Measurements from ENCODE around the gene BCL10. TPM values are rescaled to one million over a fixed set of nuclear protein-coding genes. Genes with fewer than 3 reads are reported as not detected.
"Not testable (repeated sequence)": the region's sequence is repeated elsewhere in the genome, so short reads cannot be mapped to it uniquely, and the experiment has no call there.

BCL10 gene
- total RNA-seq, 1 experiment from 2014 or later = 12.0 TPM

DNA sequence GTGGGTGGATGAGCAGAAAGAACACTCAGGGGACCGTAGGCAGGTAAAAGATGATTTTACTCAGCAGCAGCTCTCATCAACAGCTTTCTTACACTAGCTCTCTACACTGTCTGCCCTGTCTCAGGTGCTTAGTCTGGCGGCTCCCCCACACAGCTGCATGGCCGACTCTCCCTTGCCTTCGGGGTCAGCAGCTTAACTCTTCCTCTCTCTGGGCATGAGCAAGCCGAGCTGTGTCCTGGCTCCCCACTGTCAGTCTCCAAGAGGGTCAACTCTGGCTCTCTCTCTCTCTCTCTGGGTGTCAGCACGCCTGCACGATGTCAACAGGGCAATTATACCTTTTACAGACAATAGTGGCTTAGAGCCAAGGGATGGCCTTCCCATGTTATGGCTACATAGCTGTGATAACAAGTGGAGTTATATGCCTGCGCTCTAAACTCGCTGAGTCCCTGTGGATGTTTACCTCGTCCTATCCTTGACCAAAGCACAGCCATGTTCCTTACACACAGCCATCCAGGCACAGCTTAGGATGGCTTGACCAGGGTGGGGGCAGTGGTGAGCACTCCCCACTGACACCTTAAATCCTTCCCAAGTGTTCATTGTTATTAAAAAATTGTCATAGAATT is 3.1 kb upstream of the BCL10 start:
- in situ Hi-C loops (cut with HindIII; ENCODE audit: low pct_unique_long_range_greater_than_20kb, low sequenced_read_pairs) = no loop called here
- no peak for DNase-seq (ENCODE audit: low read depth, low spot score)

DNA sequence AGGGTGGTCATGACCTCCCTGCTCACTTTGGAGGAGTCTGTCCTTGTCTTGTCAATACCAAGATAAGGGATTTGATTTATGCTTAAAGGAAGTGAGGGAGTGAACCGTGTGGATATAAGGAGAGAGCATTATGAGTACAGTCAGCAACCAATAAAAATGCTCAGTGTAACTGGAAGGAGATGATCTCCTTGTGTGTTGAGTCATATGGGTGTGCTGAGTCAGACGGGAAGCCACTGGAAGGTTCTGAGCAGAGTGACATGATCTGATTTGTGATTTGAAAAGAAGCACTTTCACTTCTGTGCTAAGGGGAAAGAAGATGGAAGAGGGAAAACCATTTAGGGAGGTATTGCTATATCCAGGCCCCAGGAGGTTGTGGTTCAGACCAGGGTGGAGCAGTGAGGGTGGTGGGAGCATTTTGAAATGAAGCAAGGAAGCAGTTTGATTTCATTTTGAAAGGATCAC is 2.5 kb upstream of the BCL10 start:
- DNase-seq (ENCODE audit: low read depth, low spot score) = peak; percentile 37
- in situ Hi-C loops (cut with HindIII; ENCODE audit: low pct_unique_long_range_greater_than_20kb, low sequenced_read_pairs) = no loop called here

DNA sequence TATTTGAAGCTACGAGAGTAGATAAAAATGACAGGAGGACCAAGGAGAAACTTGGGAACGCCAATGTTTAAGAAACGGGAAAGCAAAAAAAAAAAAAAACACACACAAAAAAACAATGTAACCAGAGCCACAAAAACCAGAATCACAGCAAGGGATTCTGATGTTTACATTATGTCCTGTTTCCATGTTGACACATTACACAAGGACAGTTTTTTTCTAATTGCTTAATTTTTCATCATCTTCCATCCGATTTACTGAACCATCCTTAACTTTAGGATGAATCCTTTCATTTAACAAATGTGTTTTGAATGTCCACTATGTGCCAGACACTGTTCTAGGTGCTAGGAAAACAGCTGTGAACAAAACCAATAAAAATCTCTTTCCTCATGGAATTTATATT is 1.4 kb upstream of the BCL10 start:
- no peak for DNase-seq (ENCODE audit: low read depth, low spot score)
- in situ Hi-C loops (cut with HindIII; ENCODE audit: low pct_unique_long_range_greater_than_20kb, low sequenced_read_pairs) = no loop called here

DNA sequence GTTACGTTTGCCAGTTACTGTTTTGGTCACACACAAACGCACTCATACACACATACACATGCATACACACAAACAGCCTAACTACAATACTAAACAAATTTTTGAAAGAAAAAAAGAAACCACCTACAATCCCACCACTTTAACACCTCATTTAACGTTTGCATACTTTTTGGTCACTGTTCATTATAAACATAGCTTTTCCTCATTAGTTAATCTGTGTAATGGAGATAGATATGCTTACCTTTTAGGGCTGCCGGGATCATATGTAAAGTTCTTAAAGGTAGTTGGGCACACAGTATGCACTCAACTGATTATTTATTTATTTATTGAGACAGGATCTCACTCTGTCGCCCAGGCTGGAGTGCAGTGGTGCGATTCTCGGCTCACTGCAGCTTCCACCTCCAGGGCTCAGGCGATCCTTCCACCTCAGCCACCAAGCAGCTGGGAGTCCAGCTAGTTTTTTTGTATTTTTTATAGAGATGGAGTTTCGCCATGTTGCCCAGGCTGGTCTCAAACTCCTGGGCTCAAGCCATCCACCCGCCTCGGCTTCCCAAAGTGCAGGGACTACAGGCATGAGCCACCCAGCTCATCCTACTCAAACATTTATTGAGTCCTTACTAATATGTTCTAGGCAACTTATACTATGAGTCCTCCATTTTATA is 677 bp upstream of the BCL10 start:
- DNase-seq (ENCODE audit: low read depth, low spot score) = no peak
- in situ Hi-C loops (cut with HindIII; ENCODE audit: low pct_unique_long_range_greater_than_20kb, low sequenced_read_pairs) = no loop called here

DNA sequence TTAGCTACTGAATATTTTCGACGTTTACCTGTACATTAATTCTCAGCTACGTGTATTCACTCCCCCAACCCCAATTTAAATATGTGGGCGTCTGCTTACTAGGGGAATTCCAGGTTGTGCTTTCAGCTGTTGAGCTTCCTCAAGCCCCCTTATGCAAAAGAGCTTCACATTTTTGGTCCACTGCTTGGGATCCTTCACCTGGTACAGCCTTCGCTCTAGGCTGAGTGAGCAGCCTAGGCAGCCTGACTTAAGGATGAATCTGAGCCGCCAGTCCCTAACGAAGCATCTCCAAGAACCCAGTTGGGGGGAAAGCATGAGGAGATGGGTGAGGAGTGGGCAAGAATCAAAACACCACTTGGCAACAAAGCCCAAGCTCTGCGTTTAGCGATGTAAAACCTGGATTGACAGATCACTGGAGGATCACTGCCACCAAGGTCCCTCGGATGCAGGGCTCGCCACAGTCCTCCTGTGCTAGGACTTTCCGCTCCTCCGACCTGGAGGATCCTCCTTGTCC is 674 bp downstream of the BCL10 start:
- in situ Hi-C loops (cut with HindIII; ENCODE audit: low pct_unique_long_range_greater_than_20kb, low sequenced_read_pairs) = no loop called here
- DNase-seq (ENCODE audit: low read depth, low spot score) = no peak

DNA sequence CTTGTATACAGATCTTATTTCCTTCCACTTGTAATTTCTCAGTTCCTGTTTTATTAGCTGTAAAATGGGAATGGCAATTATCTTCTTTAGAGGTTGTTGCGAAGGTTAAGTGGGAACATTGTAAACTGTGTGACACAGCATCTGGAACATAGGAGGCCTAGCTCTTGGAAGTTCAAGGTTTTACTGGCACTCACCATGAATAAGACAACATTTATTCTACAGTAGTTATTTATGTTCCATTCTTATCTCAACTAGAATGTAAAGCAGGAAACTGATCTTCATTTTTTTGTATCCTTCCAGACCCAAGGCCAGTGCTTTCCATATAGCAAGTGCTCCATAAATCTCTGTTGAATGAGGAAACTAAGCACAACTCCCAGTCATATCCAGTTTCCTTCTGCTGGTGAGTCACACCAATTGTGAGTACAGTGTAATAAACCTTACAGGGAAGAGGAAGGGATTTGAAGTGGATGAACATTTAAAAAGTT is 1.4 kb downstream of the BCL10 start:
- in situ Hi-C loops (cut with HindIII; ENCODE audit: low pct_unique_long_range_greater_than_20kb, low sequenced_read_pairs) = no loop called here
- DNase-seq (ENCODE audit: low read depth, low spot score) = no peak

DNA sequence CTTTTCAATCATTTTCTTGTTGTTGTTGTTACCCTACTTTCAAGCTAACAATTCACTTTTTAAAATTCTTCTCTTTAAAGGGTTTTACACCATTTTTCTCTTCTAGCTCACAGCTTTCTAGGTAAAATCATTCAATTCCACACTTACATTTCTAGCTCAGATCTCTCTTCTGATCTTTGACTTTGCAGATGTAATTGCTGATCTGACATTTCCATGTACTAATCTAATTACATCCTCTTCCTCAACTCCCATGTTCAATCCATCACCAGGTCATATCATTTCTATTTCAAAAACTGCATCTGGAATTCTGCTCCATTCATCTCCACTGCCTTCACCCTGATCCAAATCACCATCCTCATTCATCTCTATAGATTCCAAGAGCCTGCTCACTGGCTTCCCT is 3.0 kb downstream of the BCL10 start:
- no peak for DNase-seq (ENCODE audit: low read depth, low spot score)
- in situ Hi-C loops (cut with HindIII; ENCODE audit: low pct_unique_long_range_greater_than_20kb, low sequenced_read_pairs) = no loop called here

DNA sequence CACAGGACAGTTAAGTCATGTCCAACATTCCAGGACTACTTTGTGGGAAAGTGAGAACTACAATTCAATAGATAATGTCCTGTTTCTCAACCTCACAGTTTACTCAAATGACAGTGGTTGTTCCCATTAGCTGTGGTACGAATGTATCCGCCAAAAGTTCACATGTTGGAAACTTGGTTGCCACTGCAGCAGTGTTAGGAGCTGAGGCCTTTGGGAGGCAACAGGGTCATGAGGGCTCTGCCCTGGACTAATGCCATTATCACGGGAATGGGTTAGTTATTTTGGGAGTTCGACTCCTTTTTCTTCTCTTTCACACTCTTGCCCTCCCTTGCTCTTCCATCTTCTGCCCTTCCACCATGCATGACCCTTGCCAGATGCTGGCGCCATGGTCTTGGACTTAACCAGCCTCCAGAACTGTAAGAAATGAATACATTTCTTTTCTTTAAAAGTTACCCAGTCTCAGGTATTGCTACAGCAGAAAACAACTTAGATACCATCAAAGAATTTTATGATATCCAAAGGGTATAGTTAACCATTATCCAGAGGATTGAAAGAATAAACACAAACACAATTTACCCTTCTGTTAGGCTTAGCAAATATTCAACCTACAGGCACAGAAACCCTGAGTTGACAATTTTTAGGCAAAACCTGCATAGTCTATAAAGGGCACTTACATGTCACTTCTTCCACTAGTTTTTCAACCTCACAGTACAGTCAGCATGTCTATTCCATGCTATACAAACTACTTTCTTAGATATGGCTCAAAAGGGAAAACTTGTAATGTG is 7.4 kb downstream of the BCL10 start:
- in situ Hi-C loops (cut with HindIII; ENCODE audit: low pct_unique_long_range_greater_than_20kb, low sequenced_read_pairs) = no loop called here
- no peak for DNase-seq (ENCODE audit: low read depth, low spot score)

DNA sequence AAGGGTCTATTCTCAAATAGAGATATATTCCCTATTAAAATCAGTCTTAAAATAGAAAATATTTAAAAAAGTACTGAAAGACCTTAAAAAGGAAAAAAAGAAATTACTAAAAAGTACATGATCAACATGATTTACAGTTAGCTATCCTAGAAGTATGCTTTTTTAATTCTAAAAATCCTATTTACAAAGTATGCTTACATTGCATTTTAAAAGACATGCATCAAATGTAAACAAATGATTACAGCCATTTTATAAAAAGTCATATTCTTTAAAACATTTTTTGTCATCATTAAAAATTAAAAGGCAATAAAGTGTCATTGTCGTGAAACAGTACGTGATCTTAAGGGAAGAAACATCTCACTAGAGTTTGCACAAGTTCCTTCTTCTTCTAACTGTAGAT is 9.1 kb downstream of the BCL10 start:
- no peak for DNase-seq (ENCODE audit: low read depth, low spot score)
- in situ Hi-C loops (cut with HindIII; ENCODE audit: low pct_unique_long_range_greater_than_20kb, low sequenced_read_pairs) = no loop called here

DNA sequence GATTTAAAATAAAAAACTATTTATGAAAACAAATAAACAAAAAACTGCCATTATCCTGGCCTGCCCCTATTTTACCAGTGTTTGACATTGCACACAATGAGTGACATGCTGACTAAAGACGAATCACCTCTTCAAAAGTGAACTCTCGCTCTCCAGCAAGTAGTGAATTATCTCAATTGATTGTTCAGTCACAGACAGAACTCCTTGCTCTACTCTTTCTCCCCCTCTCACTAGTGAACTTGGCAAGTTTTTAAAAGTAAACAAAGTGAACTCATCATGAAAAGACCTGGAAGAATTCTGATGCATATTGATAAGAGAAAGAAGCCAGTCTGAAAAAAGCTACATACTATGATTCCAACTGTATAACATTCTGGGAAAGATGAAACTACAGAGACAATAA is 12.3 kb downstream of the BCL10 start:
- DNase-seq (ENCODE audit: low read depth, low spot score) = no peak
- in situ Hi-C loops (cut with HindIII; ENCODE audit: low pct_unique_long_range_greater_than_20kb, low sequenced_read_pairs) = no loop called here

DNA sequence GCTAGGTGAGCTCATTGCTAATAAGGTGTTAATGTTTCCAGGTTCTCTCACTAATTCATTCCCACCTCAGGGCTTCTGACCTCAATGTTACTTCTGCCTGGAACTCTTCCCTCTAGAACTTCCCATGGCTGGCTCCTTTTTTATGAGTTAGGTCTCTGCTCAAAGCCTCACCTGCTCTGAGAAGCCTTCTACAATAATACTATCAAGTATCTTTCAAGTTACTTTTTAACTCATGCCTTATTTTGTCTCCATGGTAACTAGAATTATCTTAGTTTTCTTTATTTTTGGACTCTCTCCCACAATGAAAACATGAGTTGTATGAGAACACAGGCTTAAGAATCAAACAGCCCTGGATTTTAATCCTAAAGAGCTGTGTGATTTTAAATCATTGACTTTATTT is 13.4 kb downstream of the BCL10 start:
- in situ Hi-C loops (cut with HindIII; ENCODE audit: low pct_unique_long_range_greater_than_20kb, low sequenced_read_pairs) = no loop called here
- DNase-seq (ENCODE audit: low read depth, low spot score) = no peak

DNA sequence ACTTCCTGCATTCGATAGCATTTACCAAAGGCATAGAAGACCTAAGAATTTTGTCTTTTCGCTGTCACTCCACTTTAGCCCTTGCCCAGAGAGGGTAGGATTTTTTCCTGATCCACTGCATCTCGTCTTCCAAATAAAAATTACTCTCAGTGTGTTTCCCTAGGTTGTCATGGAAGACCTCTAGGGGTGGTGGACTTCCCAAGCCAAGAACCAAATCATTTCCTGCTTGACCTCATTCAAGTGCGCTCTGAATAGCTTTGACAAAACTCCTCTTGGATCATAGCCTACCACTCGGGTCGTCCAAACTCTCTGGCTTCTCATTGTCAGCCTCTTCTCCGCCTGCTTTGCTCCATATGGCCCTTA is 16.5 kb downstream of the BCL10 start:
- in situ Hi-C loops (cut with HindIII; ENCODE audit: low pct_unique_long_range_greater_than_20kb, low sequenced_read_pairs) = no loop called here
- no peak for DNase-seq (ENCODE audit: low read depth, low spot score)

DNA sequence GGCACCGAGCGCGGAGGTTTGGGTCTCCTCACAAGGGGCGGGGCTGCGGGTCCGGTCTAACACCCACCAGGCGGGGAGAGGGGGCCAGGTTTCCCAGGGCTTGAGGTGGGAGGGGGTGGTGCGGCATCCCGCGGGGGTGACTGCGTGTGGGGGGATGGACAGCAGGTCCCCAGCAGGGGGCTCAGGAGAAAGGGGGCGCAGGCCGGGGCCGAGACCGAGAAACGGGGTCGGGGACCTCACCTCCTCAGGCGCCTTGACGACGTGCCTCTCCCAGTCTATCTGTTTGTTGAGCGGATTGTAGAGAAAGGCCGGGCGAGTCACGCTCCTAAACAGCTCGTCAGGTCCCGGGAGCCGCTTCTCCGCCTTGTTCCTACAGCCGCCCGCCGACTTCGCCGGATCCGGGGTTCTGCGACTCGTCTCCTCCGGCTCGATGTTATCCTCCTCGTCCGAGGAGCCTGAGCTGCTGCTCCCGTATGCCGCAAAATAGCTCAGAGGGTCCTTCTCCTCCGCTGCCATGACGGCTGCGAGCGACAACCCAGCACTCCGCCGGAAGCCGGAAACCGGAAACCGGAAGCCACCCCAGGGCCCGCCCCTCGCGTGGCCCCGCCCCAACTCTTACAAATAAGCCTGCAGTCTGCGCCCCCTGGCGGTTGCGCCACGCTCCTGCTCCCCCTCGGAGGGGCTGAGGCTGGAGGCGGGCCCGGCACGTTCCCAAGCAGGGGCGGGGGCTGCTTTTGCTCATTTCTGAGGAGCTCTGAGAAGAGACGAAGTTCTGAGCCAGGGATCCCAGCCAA is 17.1 kb downstream of the BCL10 start, which contains the start of gene C1orf52:
Gene C1orf52, minus strand, starts transcription at position 545 of the 794 bp plus-strand sequence. Its CDS starts 29 bp downstream, at position 516.
- peak; percentile 87 for DNase-seq (ENCODE audit: low read depth, low spot score)
- in situ Hi-C loops (cut with HindIII; ENCODE audit: low pct_unique_long_range_greater_than_20kb, low sequenced_read_pairs) = no loop called here

DNA sequence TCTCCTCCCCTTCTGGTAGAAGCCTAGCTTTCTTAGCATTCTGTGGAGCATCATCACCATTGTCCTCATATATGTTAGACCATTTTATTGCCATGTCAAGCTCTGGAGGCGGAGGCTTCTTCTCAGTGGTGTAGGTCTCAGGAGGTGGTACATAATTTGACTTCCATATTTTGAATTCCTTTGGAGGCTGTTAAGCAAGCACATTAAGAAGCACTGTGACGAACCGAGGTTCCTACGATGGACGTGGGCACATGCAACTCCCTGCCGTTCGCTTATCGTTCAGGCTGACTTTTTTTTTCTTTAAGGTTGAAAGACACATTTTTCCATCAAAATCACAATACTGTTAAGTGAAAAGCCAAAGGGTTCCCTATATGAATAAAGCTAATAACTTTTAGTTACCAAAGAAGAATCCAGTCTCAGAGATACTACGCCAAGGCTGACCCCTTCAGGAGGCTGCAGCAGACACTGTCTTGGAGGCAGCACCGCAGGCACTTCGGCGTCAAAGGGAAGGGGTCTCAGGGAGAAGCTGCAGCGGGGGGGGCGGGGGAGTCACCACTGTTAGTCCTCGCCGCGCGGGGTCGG is 17.8 kb downstream of the BCL10 start:
- no peak for DNase-seq (ENCODE audit: low read depth, low spot score)
- in situ Hi-C loops (cut with HindIII; ENCODE audit: low pct_unique_long_range_greater_than_20kb, low sequenced_read_pairs) = no loop called here

DNA sequence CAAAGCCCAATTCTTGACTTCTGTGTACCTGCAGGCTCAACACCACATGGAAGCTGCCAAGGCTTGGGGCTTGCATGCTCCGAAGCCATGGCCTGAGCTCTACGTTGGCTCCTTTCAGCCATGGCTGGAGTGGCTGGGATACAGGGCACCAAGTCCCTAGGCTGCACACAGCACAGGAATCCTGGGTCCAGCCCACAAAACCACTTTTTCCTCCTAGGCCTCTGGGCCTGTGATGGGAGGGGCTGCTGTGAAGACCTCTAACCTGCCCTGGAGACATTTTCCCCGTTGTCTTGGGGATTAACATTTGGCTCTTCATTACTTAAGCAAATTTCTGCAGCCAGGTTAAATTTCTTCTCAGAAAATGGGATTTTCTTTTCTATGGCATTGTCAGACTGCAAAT is 27.4 kb downstream of the BCL10 start:
- DNase-seq (ENCODE audit: low read depth, low spot score); in situ Hi-C loops (cut with HindIII; ENCODE audit: low pct_unique_long_range_greater_than_20kb, low sequenced_read_pairs): not testable (repeated sequence)

DNA sequence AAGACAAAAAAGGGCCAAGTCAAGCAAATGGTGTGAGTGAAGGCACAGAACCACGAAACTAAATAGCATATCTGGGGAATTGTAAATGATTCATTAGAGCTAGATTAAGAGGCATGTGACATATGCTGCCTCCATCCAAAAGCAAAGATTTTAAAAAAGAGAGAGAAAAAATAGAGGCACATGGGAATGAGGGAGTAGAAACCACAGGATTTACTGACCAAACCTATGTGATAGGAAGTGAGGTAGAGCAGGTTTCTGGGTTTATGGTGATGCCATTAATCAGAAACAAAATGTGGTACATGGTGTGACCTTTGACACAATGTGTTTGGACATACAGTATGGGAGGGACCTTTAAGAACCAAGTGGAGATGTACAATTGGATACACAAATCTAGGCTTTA is 30.5 kb downstream of the BCL10 start:
- no peak for DNase-seq (ENCODE audit: low read depth, low spot score)
- in situ Hi-C loops (cut with HindIII; ENCODE audit: low pct_unique_long_range_greater_than_20kb, low sequenced_read_pairs) = no loop called here

DNA sequence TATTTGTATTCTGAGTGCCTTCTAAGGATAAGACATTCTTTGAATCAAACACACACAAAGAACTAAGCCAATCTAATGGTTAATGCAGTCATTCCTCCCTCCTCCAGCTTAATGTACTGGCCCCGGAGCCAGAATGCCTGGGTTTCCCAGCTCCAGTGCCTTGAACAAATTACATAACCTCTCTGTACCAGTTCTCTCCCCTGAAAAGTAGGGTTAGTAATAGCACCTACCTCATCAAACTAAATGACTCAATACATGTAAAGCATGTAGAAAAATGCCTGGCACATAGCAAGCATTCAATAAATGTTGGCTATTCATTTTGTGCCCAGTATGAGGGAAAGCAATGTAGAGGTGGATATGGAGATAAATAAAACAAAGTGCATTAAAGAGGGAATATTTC is 31.0 kb downstream of the BCL10 start:
- in situ Hi-C loops (cut with HindIII; ENCODE audit: low pct_unique_long_range_greater_than_20kb, low sequenced_read_pairs) = no loop called here
- DNase-seq (ENCODE audit: low read depth, low spot score) = no peak
